ENCODE measurements around the gene CREBL2. TPM values are rescaled to one million over a fixed set of nuclear protein-coding genes. Genes with fewer than 3 reads are reported as not detected.
"Not testable (repeated sequence)": the region's sequence is repeated elsewhere in the genome, so short reads cannot be mapped to it uniquely, and the experiment has no call there.

Gene CREBL2
- polyA plus RNA-seq, 1 donor from 2014 or later: 21.5 TPM

GRCh38 chr12:12586879-12587675 is 24.6 kb upstream of the CREBL2 start:
- Mint-ChIP-seq H3K27me3 (peaks cover 5% of the 10 kb centered on the region), H3K4me3 (no peak overlapping the region), H3K4me1 (peaks cover 0 to 11% (median 7%) of the 10 kb centered on the region in 3 donors), H3K36me3 (peaks cover 5% of the 10 kb centered on the region), H3K27ac (no peak overlapping the region), H3K9me3 (peaks cover 0 to 4% (median 1%) of the 10 kb centered on the region in 3 donors)

GRCh38 chr12:12587878-12588277 is 23.8 kb upstream of the CREBL2 start:
- no peak overlapping the region for H3K4me3 Mint-ChIP-seq
- H3K4me1 Mint-ChIP-seq: peaks cover 0 to 3% (median 2%) of the 10 kb centered on the region in 3 donors
- peaks cover 5% of the 10 kb centered on the region for H3K27me3 Mint-ChIP-seq
- peaks cover 0 to 4% (median 1%) of the 10 kb centered on the region in 3 donors for H3K9me3 Mint-ChIP-seq
- no peak overlapping the region for H3K27ac Mint-ChIP-seq
- H3K36me3 Mint-ChIP-seq: peaks cover 5% of the 10 kb centered on the region

- not testable (repeated sequence) for H3K9me3 Mint-ChIP-seq, H3K4me1 Mint-ChIP-seq, H3K36me3 Mint-ChIP-seq, H3K27me3 Mint-ChIP-seq, H3K27ac Mint-ChIP-seq, H3K4me3 Mint-ChIP-seq
Observed at GRCh38 chr12:12588436-12588835, 23.2 kb upstream of the CREBL2 start.

- H3K4me1 Mint-ChIP-seq: no peaks in the 10 kb centered on the region
- peaks cover 5% of the 10 kb centered on the region for H3K36me3 Mint-ChIP-seq
- H3K4me3 Mint-ChIP-seq: no peak overlapping the region
- H3K9me3 Mint-ChIP-seq: no peaks in the 10 kb centered on the region
- peaks cover 5% of the 10 kb centered on the region for H3K27me3 Mint-ChIP-seq
- H3K27ac Mint-ChIP-seq: no peak overlapping the region
Observed at GRCh38 chr12:12590961-12591360, 20.7 kb upstream of the CREBL2 start.

GRCh38 chr12:12592930-12593329 is 18.7 kb upstream of the CREBL2 start:
- H3K36me3 Mint-ChIP-seq: peaks cover 3% of the 10 kb centered on the region
- H3K27ac Mint-ChIP-seq: no peak overlapping the region
- no peaks in the 10 kb centered on the region for H3K9me3 Mint-ChIP-seq
- no peak overlapping the region for H3K4me3 Mint-ChIP-seq
- peaks cover 4% of the 10 kb centered on the region for H3K27me3 Mint-ChIP-seq
- H3K4me1 Mint-ChIP-seq: no peaks in the 10 kb centered on the region

- H3K9me3 Mint-ChIP-seq, H3K36me3 Mint-ChIP-seq, H3K27ac Mint-ChIP-seq, H3K4me1 Mint-ChIP-seq, H3K4me3 Mint-ChIP-seq, H3K27me3 Mint-ChIP-seq: not testable (repeated sequence)
Observed at GRCh38 chr12:12595929-12596328, 15.7 kb upstream of the CREBL2 start.

GRCh38 chr12:12596598-12596997 is 15.1 kb upstream of the CREBL2 start:
- not testable (repeated sequence) for H3K4me1 Mint-ChIP-seq, H3K27ac Mint-ChIP-seq, H3K27me3 Mint-ChIP-seq, H3K9me3 Mint-ChIP-seq, H3K36me3 Mint-ChIP-seq, H3K4me3 Mint-ChIP-seq

- Mint-ChIP-seq H3K27ac (no peak overlapping the region), H3K9me3 (no peaks in the 10 kb centered on the region), H3K36me3 (no peaks in the 10 kb centered on the region), H3K4me3 (no peak overlapping the region), H3K27me3 (no peaks in the 10 kb centered on the region), H3K4me1 (no peaks in the 10 kb centered on the region)
Observed at GRCh38 chr12:12598864-12599263, 12.8 kb upstream of the CREBL2 start.

GRCh38 chr12:12599750-12600643 is 11.7 kb upstream of the CREBL2 start:
- no peaks in the 10 kb centered on the region for H3K9me3 Mint-ChIP-seq
- no peaks in the 10 kb centered on the region for H3K4me1 Mint-ChIP-seq

GRCh38 chr12:12600659-12601058 is 11.0 kb upstream of the CREBL2 start:
- no peak overlapping the region for H3K4me3 Mint-ChIP-seq

More at GRCh38 chr12:12599750-12600643, 11.7 kb upstream of the CREBL2 start:
- H3K27ac Mint-ChIP-seq: peak overlapping the region in 1 of 3 donors; percentile 64
- no peak overlapping the region for H3K4me3 Mint-ChIP-seq
- H3K36me3 Mint-ChIP-seq: no peaks in the 10 kb centered on the region
- H3K27me3 Mint-ChIP-seq: no peaks in the 10 kb centered on the region

GRCh38 chr12:12604740-12605139 is 6.9 kb upstream of the CREBL2 start:
- Mint-ChIP-seq H3K36me3 (no peaks in the 10 kb centered on the region), H3K9me3 (no peaks in the 10 kb centered on the region), H3K4me3 (no peak overlapping the region), H3K27me3 (no peaks in the 10 kb centered on the region), H3K27ac (no peak overlapping the region), H3K4me1 (peaks cover 0 to 11% (median 3%) of the 10 kb centered on the region in 3 donors)

More at GRCh38 chr12:12600659-12601058, 11.0 kb upstream of the CREBL2 start:
- Mint-ChIP-seq H3K27me3 (no peaks in the 10 kb centered on the region), H3K36me3 (no peaks in the 10 kb centered on the region), H3K9me3 (no peaks in the 10 kb centered on the region), H3K27ac (peak overlapping the region in 1 of 3 donors; percentile 64), H3K4me1 (no peaks in the 10 kb centered on the region)

GRCh38 chr12:12606781-12607589 is 4.7 kb upstream of the CREBL2 start:
- no peaks in the 10 kb centered on the region for H3K27me3 Mint-ChIP-seq
- H3K27ac Mint-ChIP-seq: peak overlapping the region in 1 of 3 donors; percentile 47
- no peaks in the 10 kb centered on the region for H3K36me3 Mint-ChIP-seq
- H3K9me3 Mint-ChIP-seq: no peaks in the 10 kb centered on the region
- H3K4me3 Mint-ChIP-seq: no peak overlapping the region
- peaks cover 6 to 20% (median 8%) of the 10 kb centered on the region in 3 donors for H3K4me1 Mint-ChIP-seq

GRCh38 chr12:12608557-12608957 is 3.1 kb upstream of the CREBL2 start:
- H3K27ac Mint-ChIP-seq: peak overlapping the region in 2 of 3 donors; percentile 1 to 15
- H3K4me1 Mint-ChIP-seq: peaks cover 18 to 34% (median 23%) of the 10 kb centered on the region in 3 donors
- H3K9me3 Mint-ChIP-seq: no peaks in the 10 kb centered on the region
- H3K36me3 Mint-ChIP-seq: peaks cover under 1% of the 10 kb centered on the region
- H3K4me3 Mint-ChIP-seq: peak overlapping the region in 3 of 4 donors; percentile 24 to 61 (median 61)
- no peaks in the 10 kb centered on the region for H3K27me3 Mint-ChIP-seq

- peak overlapping the region in 1 of 4 donors; percentile 24 for H3K4me3 Mint-ChIP-seq
- H3K4me1 Mint-ChIP-seq: peaks cover 20 to 39% (median 26%) of the 10 kb centered on the region in 3 donors
- no peaks in the 10 kb centered on the region for H3K9me3 Mint-ChIP-seq
- H3K36me3 Mint-ChIP-seq: peaks cover 4% of the 10 kb centered on the region
- H3K27ac Mint-ChIP-seq: peak overlapping the region in 1 of 3 donors; percentile 1
- no peaks in the 10 kb centered on the region for H3K27me3 Mint-ChIP-seq
Observed at GRCh38 chr12:12609692-12610091, 2.0 kb upstream of the CREBL2 start.

Measured in IgD-negative memory B cell (primary cell).